K562 (cell line): ENCODE results near the gene FRAT2. TPM values are rescaled to one million over a fixed set of nuclear protein-coding genes. Genes with fewer than 3 reads are reported as not detected.
A peak's percentile ranks its signal among the peaks of the same experiment; 100 is the strongest.

ENCODE experiments used
- ARID2 ChIP-seq: fragments of 450-650 bp; IDR thresholded peaks from 2 replicates; pipeline ENCODE4 v1.6.1; 2017; ENCODE audit warnings: antibody characterized with exemption, mild to moderate bottlenecking
- BCL6 ChIP-seq: fragments of 250-450 bp; sonication (Bioruptor Pico); IDR thresholded peaks from 2 replicates; pipeline ENCODE4 v1.4.0; 2020
- CREB1 ChIP-seq, 2 experiments: sonication (generic) in 1 of 2; formaldehyde crosslinking in 1 of 2; IDR thresholded peaks; 2 replicates each; pipeline versions ENCODE4 v1.6.1 to v1.8.0; 2012 to 2022; ENCODE audit warnings: inconsistent platforms in 1 of 2, mild to moderate bottlenecking in 1 of 2, missing genetic modification reagents in 1 of 2, moderate library complexity in 1 of 2
- E4F1 ChIP-seq: fragments of 250-450 bp; sonication (Bioruptor Pico); IDR thresholded peaks from 2 replicates; pipeline ENCODE4 v1.5.0; 2021; ENCODE audit warnings: mild to moderate bottlenecking, borderline replicate concordance
- FOXJ2 ChIP-seq: fragments of 200-800 bp; sonication (Bioruptor generic); IDR thresholded peaks from 2 replicates; pipeline ENCODE4 v1.6.1; 2016; ENCODE audit warnings: missing genetic modification characterization, missing compliant biosample characterization
- KDM4B ChIP-seq, 2 experiments: fragments of 450-650 bp in 1 of 2; sonication (generic) in 1 of 2; IDR thresholded peaks; 2 replicates each; pipeline ENCODE4 v1.6.1; 2016 to 2017; ENCODE audit warnings: borderline replicate concordance in 2 of 2, antibody characterized with exemption in 1 of 2, low read depth in 1 of 2, mild to moderate bottlenecking in 1 of 2
- MYBL2 ChIP-seq, 2 experiments: fragments of 450-650 bp in 1 of 2; sonication (generic) in 1 of 2; formaldehyde crosslinking in 1 of 2; IDR thresholded peaks; 2 replicates each; pipeline versions ENCODE4 v1.6.1 to v1.8.1; 2017 to 2022; ENCODE audit warnings: borderline replicate concordance in 1 of 2, inconsistent platforms in 1 of 2, low read depth in 1 of 2, mild to moderate bottlenecking in 1 of 2, missing genetic modification reagents in 1 of 2, moderate library complexity in 1 of 2
- PHF20 ChIP-seq: fragments of 450-650 bp; IDR thresholded peaks from 2 replicates; pipeline ENCODE4 v1.6.1; 2018; ENCODE audit not compliant: partially characterized antibody
- PRPF4 ChIP-seq: fragments of 200-400 bp; formaldehyde crosslinking; IDR thresholded peaks from one replicate; pipeline ENCODE4 v1.6.1; 2017; ENCODE audit warnings: low read length, low read depth, mild to moderate bottlenecking; ENCODE audit not compliant: insufficient read depth, poor library complexity, severe bottlenecking
- PTRF ChIP-seq: fragments of 450-650 bp; IDR thresholded peaks from 2 replicates; pipeline ENCODE4 v1.6.1; 2016; ENCODE audit warnings: mild to moderate bottlenecking, missing genetic modification characterization, missing compliant biosample characterization
- RFX1 ChIP-seq: fragments of 450-650 bp; IDR thresholded peaks from 2 replicates; pipeline ENCODE4 v1.6.1; 2016; ENCODE audit warnings: mild to moderate bottlenecking, moderate library complexity
- SIX5 ChIP-seq, 2 experiments: IDR thresholded peaks; 2 replicates each; pipeline ENCODE4 v1.6.1; 2011; ENCODE audit warnings: low read length in 2 of 2, borderline replicate concordance in 1 of 2, low read depth in 1 of 2, mild to moderate bottlenecking in 1 of 2, moderate library complexity in 1 of 2; ENCODE audit not compliant: insufficient read depth in 1 of 2
- SP2 ChIP-seq: IDR thresholded peaks from 2 replicates; pipeline ENCODE4 v1.6.1; 2011; ENCODE audit warnings: mild to moderate bottlenecking, low read depth, low read length, moderate library complexity; ENCODE audit not compliant: poor library complexity, severe bottlenecking; ENCODE audit errors: extremely low read depth
- ZBTB5 ChIP-seq: fragments of 450-650 bp; IDR thresholded peaks from 2 replicates; pipeline ENCODE4 v1.6.1; 2017; ENCODE audit warnings: antibody characterized with exemption
- ZNF3 ChIP-seq: fragments of 250-450 bp; sonication (Bioruptor Pico); IDR thresholded peaks from 2 replicates; pipeline ENCODE4 v1.5.0; 2021; ENCODE audit warnings: mild to moderate bottlenecking, moderate library complexity
- ZNF57 ChIP-seq: fragments of 450-650 bp; formaldehyde crosslinking; IDR thresholded peaks from 2 replicates; pipeline ENCODE4 v1.4.0; 2020; ENCODE audit warnings: mild to moderate bottlenecking, moderate library complexity
- ZNF79 ChIP-seq: fragments of 250-450 bp; sonication (Bioruptor Pico); IDR thresholded peaks from 2 replicates; pipeline ENCODE4 v1.4.0; 2020; ENCODE audit warnings: low read depth, mild to moderate bottlenecking, moderate library complexity
- polyA plus RNA-seq, 8 experiments: library from polyadenylated mRNA; depleted of rRNA in 4 of 8; stranded (reverse) in 5 of 8; unstranded in 3 of 8; fragments of >200 nt; fragmentation: Nextera tagmentation in 2 of 8; fragmentation: Illumina TruSeq in 1 of 8; extraction: Ambion mirVana in 2 of 8; extraction: Trizol in 1 of 8; gene quantifications; 2 replicates each; pipeline versions ENCODE4 v1.2.1 to v1.2.3, GENCODE V29; 2011 to 2014; ENCODE audit warnings: inconsistent platforms in 1 of 8, missing spikeins in 1 of 8
- total RNA-seq, 7 experiments: library from RNA; depleted of rRNA in 6 of 7; stranded (reverse); fragments of >200 nt in 6 of 7; fragmentation: Illumina TruSeq in 2 of 7; extraction: Trizol in 2 of 7; gene quantifications; 2 replicates each; pipeline versions ENCODE4 v1.2.1 to v1.2.3, GENCODE V29; 2011 to 2021; ENCODE audit warnings: low replicate concordance in 1 of 7
- TF ChIP-seq, protein P1 (sequence below): sonication (generic); formaldehyde crosslinking; IDR thresholded peaks from 2 replicates; pipeline ENCODE4 v1.8.1; 2023; ENCODE audit warnings: mild to moderate bottlenecking, missing genetic modification reagents, moderate library complexity
- TF ChIP-seq, protein P2 (sequence below): fragments of 450-650 bp; IDR thresholded peaks from 2 replicates; pipeline ENCODE4 v1.6.1; 2016; ENCODE audit warnings: mild to moderate bottlenecking

The FRAT2 gene
- total and polyA plus RNA-seq, 9 of the 15 experiments (the other 6 are each of a cell fraction or from before 2014, with no cell fraction given), result 4.3 to 31.7 (median 19.5) TPM

GRCh38 chr10:97297556-97298222, 36.8 kb downstream of the FRAT2 start (continued):
- no peak for TF ChIP-seq PTRF (tag)
- TF ChIP-seq MYBL2 (IDR thresholded peaks at IDR 0.05; ENCODE audit: low read depth), result no peak
- no peak for TF ChIP-seq MYBL2 (CRISPR knock-in tag; IDR thresholded peaks at IDR 0.05; ENCODE audit: borderline replicate concordance)
- no peak for TF ChIP-seq ARID2
- TF ChIP-seq ZNF3 (CRISPR knock-in tag), result no peak
- no peak for TF ChIP-seq ZNF57 (CRISPR knock-in tag)
- TF ChIP-seq PHF20, result no peak
- no peak for TF ChIP-seq SP2
- TF ChIP-seq ZBTB5, result no peak
- TF ChIP-seq BCL6 (CRISPR knock-in tag), result no peak
- TF ChIP-seq PRPF4, result no peak
- TF ChIP-seq, protein P1, sequence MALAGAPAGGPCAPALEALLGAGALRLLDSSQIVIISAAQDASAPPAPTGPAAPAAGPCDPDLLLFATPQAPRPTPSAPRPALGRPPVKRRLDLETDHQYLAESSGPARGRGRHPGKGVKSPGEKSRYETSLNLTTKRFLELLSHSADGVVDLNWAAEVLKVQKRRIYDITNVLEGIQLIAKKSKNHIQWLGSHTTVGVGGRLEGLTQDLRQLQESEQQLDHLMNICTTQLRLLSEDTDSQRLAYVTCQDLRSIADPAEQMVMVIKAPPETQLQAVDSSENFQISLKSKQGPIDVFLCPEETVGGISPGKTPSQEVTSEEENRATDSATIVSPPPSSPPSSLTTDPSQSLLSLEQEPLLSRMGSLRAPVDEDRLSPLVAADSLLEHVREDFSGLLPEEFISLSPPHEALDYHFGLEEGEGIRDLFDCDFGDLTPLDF (CRISPR knock-in tag), result no peak
- TF ChIP-seq ZNF79 (CRISPR knock-in tag), result no peak
- no peak for TF ChIP-seq SIX5 (IDR thresholded peaks at IDR 0.05; ENCODE audit: borderline replicate concordance in 1 of 2, insufficient read depth in 1 of 2, low read depth in 1 of 2, low read length in 2 of 2)
- TF ChIP-seq E4F1 (CRISPR knock-in tag), result no peak
- TF ChIP-seq KDM4B (IDR thresholded peaks at IDR 0.05; ENCODE audit: borderline replicate concordance in 2 of 2, low read depth in 1 of 2), result no peak
- peak; percentile 45; the same call in 1 of the 2 replicates for TF ChIP-seq CREB1 (IDR thresholded peaks at IDR 0.05)
- TF ChIP-seq CREB1 (CRISPR knock-in tag; IDR thresholded peaks at IDR 0.05), result no peak
- no peak for TF ChIP-seq RFX1
- TF ChIP-seq, protein P2, sequence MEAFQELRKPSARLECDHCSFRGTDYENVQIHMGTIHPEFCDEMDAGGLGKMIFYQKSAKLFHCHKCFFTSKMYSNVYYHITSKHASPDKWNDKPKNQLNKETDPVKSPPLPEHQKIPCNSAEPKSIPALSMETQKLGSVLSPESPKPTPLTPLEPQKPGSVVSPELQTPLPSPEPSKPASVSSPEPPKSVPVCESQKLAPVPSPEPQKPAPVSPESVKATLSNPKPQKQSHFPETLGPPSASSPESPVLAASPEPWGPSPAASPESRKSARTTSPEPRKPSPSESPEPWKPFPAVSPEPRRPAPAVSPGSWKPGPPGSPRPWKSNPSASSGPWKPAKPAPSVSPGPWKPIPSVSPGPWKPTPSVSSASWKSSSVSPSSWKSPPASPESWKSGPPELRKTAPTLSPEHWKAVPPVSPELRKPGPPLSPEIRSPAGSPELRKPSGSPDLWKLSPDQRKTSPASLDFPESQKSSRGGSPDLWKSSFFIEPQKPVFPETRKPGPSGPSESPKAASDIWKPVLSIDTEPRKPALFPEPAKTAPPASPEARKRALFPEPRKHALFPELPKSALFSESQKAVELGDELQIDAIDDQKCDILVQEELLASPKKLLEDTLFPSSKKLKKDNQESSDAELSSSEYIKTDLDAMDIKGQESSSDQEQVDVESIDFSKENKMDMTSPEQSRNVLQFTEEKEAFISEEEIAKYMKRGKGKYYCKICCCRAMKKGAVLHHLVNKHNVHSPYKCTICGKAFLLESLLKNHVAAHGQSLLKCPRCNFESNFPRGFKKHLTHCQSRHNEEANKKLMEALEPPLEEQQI, result no peak
- no peak for TF ChIP-seq FOXJ2
